Stimulated activated naive CD8-positive, alpha-beta T cell treated with anti-CD3 and anti-CD28 coated beads, Interleukin-15, Interleukin-2, amounts not matched to agents 100 U/mL and 50 U/mL, for 24 hours (primary cell): ENCODE measurements around the gene CAMK2A.
A peak's percentile ranks its signal among the peaks of the same experiment; 100 is the strongest.
"Not testable (repeated sequence)": the region's sequence is repeated elsewhere in the genome, so short reads cannot be mapped to it uniquely, and the experiment has no call there.

ENCODE experiments used
- ATAC-seq: fragments of 150-1000 bp; cut with Tn5 transposase; one replicate; pipeline ENCODE4 v1.10.0; 2021
- DNase-seq: peaks from one replicate; pipeline ENCODE4 v3.0.0; 2021

The CAMK2A gene

GRCh38 chr5:150235500-150235854 lies 54.1 kb downstream of the CAMK2A start:
- no peak for ATAC-seq

GRCh38 chr5:150234576-150235499 lies 54.7 kb downstream of the CAMK2A start:
- no peak for DNase-seq
- ATAC-seq = no peak

More at GRCh38 chr5:150235500-150235854, 54.1 kb downstream of the CAMK2A start:
- no peak for DNase-seq

GRCh38 chr5:150233706-150234105 lies 55.9 kb downstream of the CAMK2A start:
- DNase-seq, ATAC-seq: not testable (repeated sequence)

- DNase-seq = no peak
- no peak for ATAC-seq
These were observed 58.7 kb downstream of the CAMK2A start for GRCh38 chr5:150230842-150231241.

- ATAC-seq (no peak), DNase-seq (no peak)
These were observed 60.0 kb downstream of the CAMK2A start for GRCh38 chr5:150229571-150229970.

- DNase-seq (no peak), ATAC-seq (no peak)
These were observed 61.8 kb downstream of the CAMK2A start for GRCh38 chr5:150227606-150228273.

GRCh38 chr5:150227036-150227435 lies 62.5 kb downstream of the CAMK2A start:
- DNase-seq (no peak), ATAC-seq (no peak)

GRCh38 chr5:150224483-150225027 lies 65.0 kb downstream of the CAMK2A start:
- ATAC-seq (no peak), DNase-seq (no peak)

- no peak for ATAC-seq
- DNase-seq = no peak
These were observed 66.1 kb downstream of the CAMK2A start for GRCh38 chr5:150223474-150223873.

- ATAC-seq (no peak), DNase-seq (no peak)
These were observed 66.7 kb downstream of the CAMK2A start for GRCh38 chr5:150222906-150223305.

GRCh38 chr5:150221471-150221870 lies 68.1 kb downstream of the CAMK2A start:
- DNase-seq (no peak), ATAC-seq (no peak)

GRCh38 chr5:150219861-150220260 lies 69.7 kb downstream of the CAMK2A start:
- ATAC-seq = no peak
- no peak for DNase-seq

GRCh38 chr5:150219142-150219541 lies 70.4 kb downstream of the CAMK2A start:
- no peak for DNase-seq
- no peak for ATAC-seq

- no peak for ATAC-seq
These were observed 70.9 kb downstream of the CAMK2A start for GRCh38 chr5:150218693-150219035.

GRCh38 chr5:150217873-150218692 lies 71.5 kb downstream of the CAMK2A start:
- ATAC-seq (peak; percentile 84), DNase-seq (peak; percentile 85)

More at GRCh38 chr5:150218693-150219035, 70.9 kb downstream of the CAMK2A start:
- no peak for DNase-seq

GRCh38 chr5:150217038-150217437 lies 72.5 kb downstream of the CAMK2A start:
- no peak for DNase-seq
- ATAC-seq = no peak

- ATAC-seq = no peak
These were observed 73.3 kb downstream of the CAMK2A start for GRCh38 chr5:150215979-150216944.

GRCh38 chr5:150214289-150214688 lies 75.3 kb downstream of the CAMK2A start:
- no peak for ATAC-seq
- DNase-seq = no peak

More at GRCh38 chr5:150215979-150216944, 73.3 kb downstream of the CAMK2A start:
- no peak for DNase-seq

GRCh38 chr5:150213530-150213929 lies 76.0 kb downstream of the CAMK2A start:
- DNase-seq (no peak), ATAC-seq (no peak)

- ATAC-seq (no peak), DNase-seq (no peak)
These were observed 78.2 kb downstream of the CAMK2A start for GRCh38 chr5:150211156-150212030.
